Measurements from ENCODE around the gene PTDSS2. TPM values are rescaled to one million over a fixed set of nuclear protein-coding genes. Genes with fewer than 3 reads are reported as not detected.

Gene PTDSS2
- total and polyA plus RNA-seq, 2 donors (not counting 1 experiment from before 2014, with no cell fraction given) = 22.1 to 29.0 TPM

DNA sequence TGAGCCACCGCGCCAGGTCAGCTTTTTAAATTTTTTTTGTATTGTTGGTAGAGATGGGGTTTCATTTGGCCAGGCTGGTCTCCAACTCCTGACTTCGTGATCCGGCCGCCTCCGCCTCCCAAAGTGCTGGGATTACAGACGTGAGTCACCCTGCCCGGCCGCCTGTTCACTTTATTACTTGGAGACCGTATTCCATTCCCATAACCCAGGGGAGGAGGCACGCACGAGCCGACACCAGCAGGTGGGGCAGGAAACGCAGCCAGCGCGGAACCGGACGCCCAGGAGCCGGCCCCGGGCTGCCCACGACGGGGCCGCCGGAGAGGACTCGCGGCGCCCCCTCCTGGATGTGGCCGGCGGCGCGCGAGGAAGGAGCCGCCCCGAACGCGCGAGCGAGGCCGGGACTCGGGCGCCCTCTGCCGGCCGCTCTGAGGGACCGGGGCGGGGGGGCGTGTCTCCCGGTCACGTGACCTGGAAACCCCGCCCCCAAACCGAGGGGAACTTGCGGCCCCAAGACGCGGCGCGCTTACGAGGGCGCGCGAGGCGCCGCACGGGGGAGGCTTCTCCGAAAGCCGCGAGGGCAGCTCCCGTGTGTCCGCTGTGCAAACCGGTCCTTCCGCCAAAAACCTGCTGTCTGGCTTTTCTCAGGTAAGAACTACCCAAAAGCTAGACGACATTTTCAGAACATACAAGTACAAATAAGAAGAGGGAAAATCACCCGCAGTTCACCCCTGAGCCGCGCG, 68.6 kb downstream of the PTDSS2 start:
- H2AFZ ChIP-seq (ENCODE audit: insufficient read depth, low read depth, low read length, poor library complexity, severe bottlenecking) = peak overlapping the region; percentile 63
- intact Hi-C loops (cut with micrococcal nuclease) = loop anchor here (1.0 kb wide), 2 partner anchors 11 to 19 kb away; partner anchors contain the start of genes LRRC56 and RNH1
- peaks cover 0 to 2% of the 10 kb centered on the region in 2 experiments for H3K36me3 ChIP-seq (replicated peaks in 1 of 2; ENCODE audit: control extremely low read depth in 1 of 2, control insufficient read depth in 1 of 2, extremely low read depth in 1 of 2, insufficient read depth in 2 of 2, low read length in 1 of 2)
- Mint-ChIP-seq H3K27me3 (no peaks in the 10 kb centered on the region), H3K4me3 (peak overlapping the region; percentile 86), H3K4me1 (peaks cover 9% of the 10 kb centered on the region), H3K9me3 (ENCODE audit: insufficient read depth) (peaks cover 3% of the 10 kb centered on the region), H3K27ac (peak overlapping the region; percentile 83)
- H3K27me3 ChIP-seq (replicated peaks in 1 of 4; ENCODE audit: control extremely low read depth in 1 of 4, control insufficient read depth in 3 of 4, insufficient read depth in 4 of 4, low read length in 3 of 4) = no peaks in the 10 kb centered on the region
- H3K27ac ChIP-seq (ENCODE audit: low read length in 2 of 2) = peak overlapping the region in 1 of 2 donors; percentile 36
- H3K79me2 ChIP-seq (ENCODE audit: control insufficient read depth, insufficient read depth, low read length) = no peaks in the 10 kb centered on the region
- H4K20me1 ChIP-seq (ENCODE audit: control insufficient read depth, insufficient read depth, low read length, poor library complexity, severe bottlenecking) = no peaks in the 10 kb centered on the region
- no peak for TF ChIP-seq EZH2 (IDR thresholded peaks at IDR 0.05; ENCODE audit: borderline replicate concordance, insufficient read depth, low read depth, low read length, poor library complexity, severe bottlenecking)
- TF ChIP-seq, protein P1, sequence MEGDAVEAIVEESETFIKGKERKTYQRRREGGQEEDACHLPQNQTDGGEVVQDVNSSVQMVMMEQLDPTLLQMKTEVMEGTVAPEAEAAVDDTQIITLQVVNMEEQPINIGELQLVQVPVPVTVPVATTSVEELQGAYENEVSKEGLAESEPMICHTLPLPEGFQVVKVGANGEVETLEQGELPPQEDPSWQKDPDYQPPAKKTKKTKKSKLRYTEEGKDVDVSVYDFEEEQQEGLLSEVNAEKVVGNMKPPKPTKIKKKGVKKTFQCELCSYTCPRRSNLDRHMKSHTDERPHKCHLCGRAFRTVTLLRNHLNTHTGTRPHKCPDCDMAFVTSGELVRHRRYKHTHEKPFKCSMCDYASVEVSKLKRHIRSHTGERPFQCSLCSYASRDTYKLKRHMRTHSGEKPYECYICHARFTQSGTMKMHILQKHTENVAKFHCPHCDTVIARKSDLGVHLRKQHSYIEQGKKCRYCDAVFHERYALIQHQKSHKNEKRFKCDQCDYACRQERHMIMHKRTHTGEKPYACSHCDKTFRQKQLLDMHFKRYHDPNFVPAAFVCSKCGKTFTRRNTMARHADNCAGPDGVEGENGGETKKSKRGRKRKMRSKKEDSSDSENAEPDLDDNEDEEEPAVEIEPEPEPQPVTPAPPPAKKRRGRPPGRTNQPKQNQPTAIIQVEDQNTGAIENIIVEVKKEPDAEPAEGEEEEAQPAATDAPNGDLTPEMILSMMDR (IDR thresholded peaks at IDR 0.05) = peak; percentile 100
- ChIA-PET POLR2A (interaction anchor here (0.7 to 1.8 kb wide), 4 partner anchors 9 to 180 kb away, joined by 3 to 6 read pairs (median 6); partner anchors contain the start of genes HRAS and IRF7), CTCF (interaction anchor here (0.7 to 1.9 kb wide), 10 partner anchors 9 to 312 kb away, joined by 3 to 10 read pairs (median 4); partner anchors contain the start of genes BET1L and RNH1)
- peaks cover 3 to 4% of the 10 kb centered on the region in 2 donors for H3K4me1 ChIP-seq (ENCODE audit: control insufficient read depth in 2 of 2, insufficient read depth in 2 of 2, low read length in 2 of 2)
- peak overlapping the region; percentile 41 for H3K9ac ChIP-seq (ENCODE audit: low read length)
- 12% methylated on average over 69 of the region's 74 CpGs for WGBS (ENCODE audit: insufficient coverage)
- peak; percentile 97 for ATAC-seq (ENCODE audit: low read depth)
- peak; percentile 96 for DNase-seq
- peaks cover 0 to 22% (median 0%) of the 10 kb centered on the region in 3 donors for H3K9me3 ChIP-seq (ENCODE audit: control extremely low read depth in 1 of 3, control insufficient read depth in 2 of 3, insufficient read depth in 1 of 3, low read length in 2 of 3)
- H3K4me2 ChIP-seq (replicated peaks; ENCODE audit: low read depth, low read length, poor library complexity, severe bottlenecking) = peak overlapping the region; percentile 83
- peak overlapping the region in 4 of 5 experiments; percentile 21 to 44 (median 40) for H3K4me3 ChIP-seq (ENCODE audit: control extremely low read depth in 1 of 5, extremely low read depth in 1 of 5, insufficient read depth in 1 of 5, low read depth in 2 of 5, low read length in 4 of 5)

All from B cell (primary cell).